Astrocyte of the spinal cord (primary cell): Measurements from ENCODE around the gene ABCB9.
"Not testable (repeated sequence)": the region's sequence is repeated elsewhere in the genome, so short reads cannot be mapped to it uniquely, and the experiment has no call there.

Source experiments
- DNase-seq: peaks from one replicate; pipeline ENCODE4 v3.0.0; 2011; ENCODE audit warnings: low read depth, low spot score
- H3K4me3 ChIP-seq: 2 replicates; pipeline ENCODE4 v1.5.1; 2011; ENCODE audit warnings: low read depth, mild to moderate bottlenecking, low read length, moderate library complexity
- in situ Hi-C: cut with HindIII; loops from 2 replicates; pipeline ENCODE4 v1.10.0; 2017; ENCODE audit warnings: low sequenced_read_pairs
- TF ChIP-seq, protein P1 (sequence below): IDR thresholded peaks from 2 replicates; pipeline ENCODE4 v1.5.1; 2012; ENCODE audit warnings: low read depth, mild to moderate bottlenecking, low read length, inconsistent platforms

Gene ABCB9

DNA sequence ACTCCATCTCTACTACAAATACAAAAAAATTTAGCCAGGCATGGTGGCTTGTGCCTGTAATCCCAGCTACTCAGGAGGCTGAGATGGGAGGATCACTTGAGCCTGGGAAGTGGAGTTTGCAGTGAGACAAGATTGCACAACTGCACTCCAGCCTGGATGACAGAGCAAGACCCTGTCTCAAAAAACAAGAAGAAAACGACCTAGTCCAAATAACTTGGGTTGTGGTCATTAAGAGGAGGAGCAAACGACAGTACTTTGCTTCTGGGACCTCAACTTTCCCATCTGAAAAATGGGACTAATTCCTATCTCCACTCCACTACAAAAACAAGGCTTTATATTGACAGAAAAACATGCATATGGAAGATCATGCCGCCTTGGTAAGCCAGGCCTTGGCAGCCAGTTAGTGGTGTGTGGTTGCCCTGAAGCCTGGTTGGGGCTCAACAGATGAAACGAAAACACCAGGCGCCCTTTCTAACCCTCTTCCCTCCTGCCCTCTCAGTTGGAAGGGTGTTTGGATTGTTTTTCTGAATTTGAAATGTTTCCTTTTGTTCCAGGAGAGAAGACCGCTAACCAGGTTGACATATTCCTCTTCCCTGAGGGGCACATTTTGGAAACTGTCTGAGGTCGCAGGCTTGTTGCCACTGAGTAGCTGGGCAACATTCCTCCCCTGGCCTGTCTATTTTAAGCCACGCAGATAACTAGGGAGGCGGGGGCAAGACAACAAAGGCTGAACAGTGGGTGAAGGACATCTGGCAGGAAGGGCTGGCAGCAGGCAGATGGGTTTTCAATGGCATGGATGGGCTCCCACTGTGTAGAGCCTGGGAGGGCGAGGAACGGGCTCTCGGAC, 56.6 kb downstream of the ABCB9 start:
- H3K4me3 ChIP-seq: no peak overlapping the region
- in situ Hi-C loops: no loop called here
- DNase-seq: no peak
- TF ChIP-seq, protein P1, sequence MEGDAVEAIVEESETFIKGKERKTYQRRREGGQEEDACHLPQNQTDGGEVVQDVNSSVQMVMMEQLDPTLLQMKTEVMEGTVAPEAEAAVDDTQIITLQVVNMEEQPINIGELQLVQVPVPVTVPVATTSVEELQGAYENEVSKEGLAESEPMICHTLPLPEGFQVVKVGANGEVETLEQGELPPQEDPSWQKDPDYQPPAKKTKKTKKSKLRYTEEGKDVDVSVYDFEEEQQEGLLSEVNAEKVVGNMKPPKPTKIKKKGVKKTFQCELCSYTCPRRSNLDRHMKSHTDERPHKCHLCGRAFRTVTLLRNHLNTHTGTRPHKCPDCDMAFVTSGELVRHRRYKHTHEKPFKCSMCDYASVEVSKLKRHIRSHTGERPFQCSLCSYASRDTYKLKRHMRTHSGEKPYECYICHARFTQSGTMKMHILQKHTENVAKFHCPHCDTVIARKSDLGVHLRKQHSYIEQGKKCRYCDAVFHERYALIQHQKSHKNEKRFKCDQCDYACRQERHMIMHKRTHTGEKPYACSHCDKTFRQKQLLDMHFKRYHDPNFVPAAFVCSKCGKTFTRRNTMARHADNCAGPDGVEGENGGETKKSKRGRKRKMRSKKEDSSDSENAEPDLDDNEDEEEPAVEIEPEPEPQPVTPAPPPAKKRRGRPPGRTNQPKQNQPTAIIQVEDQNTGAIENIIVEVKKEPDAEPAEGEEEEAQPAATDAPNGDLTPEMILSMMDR: no peak

GRCh38 chr12:122908915-122909314, 57.3 kb downstream of the ABCB9 start:
- in situ Hi-C loops: no loop called here
- TF ChIP-seq, protein P1: no peak
- no peak overlapping the region for H3K4me3 ChIP-seq

DNA sequence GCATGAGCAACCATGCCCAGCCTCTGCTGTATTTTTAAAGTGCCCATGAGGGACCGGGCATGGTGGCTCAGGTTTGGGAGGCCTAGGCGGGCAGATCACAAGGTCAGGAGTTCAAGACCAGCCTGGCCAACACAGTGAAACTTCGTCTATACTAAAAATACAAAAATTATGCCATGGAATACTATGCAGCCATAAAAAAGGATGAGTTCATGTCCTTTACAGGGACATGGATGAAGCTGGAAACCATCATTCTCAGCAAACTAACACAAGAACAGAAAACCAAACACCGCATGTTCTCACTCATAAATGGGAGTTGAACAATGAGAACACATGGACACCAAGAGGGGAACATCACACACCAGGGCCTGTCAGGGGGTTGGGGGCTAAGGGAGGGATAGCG, 61.0 kb downstream of the ABCB9 start:
- DNase-seq, in situ Hi-C loops, H3K4me3 ChIP-seq: not testable (repeated sequence)

More at GRCh38 chr12:122908915-122909314, 57.3 kb downstream of the ABCB9 start:
- no peak for DNase-seq

DNA sequence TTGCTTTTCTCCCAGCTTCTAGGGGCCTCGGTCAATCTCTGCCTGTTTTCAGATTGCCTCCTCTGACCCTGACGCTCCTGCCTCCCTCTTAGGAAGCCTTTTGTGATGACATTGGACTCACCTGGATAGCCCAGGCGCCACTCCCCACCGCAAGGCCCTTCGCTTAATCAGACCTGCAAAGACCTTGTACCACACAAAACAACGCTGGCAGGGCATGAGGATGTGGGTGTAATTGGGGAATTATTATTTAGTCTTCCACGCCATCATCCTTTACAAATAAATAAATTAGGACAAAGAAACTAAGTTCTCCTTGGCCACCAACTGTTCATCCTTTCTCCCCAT, 62.6 kb downstream of the ABCB9 start:
- TF ChIP-seq, protein P1: no peak
- no peak for DNase-seq
- in situ Hi-C loops: no loop called here
- H3K4me3 ChIP-seq: no peak overlapping the region

DNA sequence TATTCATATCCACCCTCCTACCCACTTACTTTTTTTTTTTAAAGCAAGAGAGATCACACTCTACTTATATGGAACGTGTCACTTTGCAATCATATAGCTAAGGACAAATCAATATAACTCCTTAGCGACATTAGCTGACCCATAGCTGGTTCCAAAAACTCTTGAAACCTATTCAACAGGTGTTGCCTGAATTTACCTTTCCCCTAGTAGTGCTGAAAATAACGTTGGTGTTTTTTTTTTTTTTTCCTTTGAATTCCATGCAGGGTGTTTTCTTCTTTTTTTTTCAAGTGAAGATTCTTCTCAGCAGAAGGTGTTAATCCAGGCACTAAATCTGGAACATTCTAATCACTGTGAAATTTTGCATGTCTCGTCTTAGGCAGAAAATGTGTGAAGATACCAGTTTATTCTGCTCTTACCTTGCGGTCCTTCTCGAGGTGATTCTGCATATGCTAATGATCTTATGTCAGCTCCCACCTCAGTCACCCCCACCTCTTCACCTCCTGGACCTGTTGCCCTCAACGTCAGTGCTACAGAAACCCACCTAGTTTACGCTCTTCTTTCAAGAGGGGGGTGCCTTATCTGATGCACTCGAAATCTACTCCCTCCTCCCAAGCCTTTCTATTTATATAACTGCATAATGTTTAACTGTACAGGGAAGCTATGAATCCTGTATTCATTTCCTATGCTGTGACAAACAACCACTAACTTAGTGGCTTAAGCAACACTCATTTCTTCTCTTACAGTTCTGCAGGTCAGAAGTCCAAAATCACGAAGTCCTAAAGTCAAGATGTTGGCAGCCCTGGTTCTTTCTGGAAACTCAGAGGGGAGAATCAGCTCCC, 63.2 kb downstream of the ABCB9 start:
- H3K4me3 ChIP-seq: no peak overlapping the region
- no peak for DNase-seq
- in situ Hi-C loops: no loop called here
- TF ChIP-seq, protein P1: no peak

GRCh38 chr12:122899887-122900286, 66.4 kb downstream of the ABCB9 start:
- no peak overlapping the region for H3K4me3 ChIP-seq
- in situ Hi-C loops: no loop called here
- DNase-seq: no peak
- TF ChIP-seq, protein P1: no peak

DNA sequence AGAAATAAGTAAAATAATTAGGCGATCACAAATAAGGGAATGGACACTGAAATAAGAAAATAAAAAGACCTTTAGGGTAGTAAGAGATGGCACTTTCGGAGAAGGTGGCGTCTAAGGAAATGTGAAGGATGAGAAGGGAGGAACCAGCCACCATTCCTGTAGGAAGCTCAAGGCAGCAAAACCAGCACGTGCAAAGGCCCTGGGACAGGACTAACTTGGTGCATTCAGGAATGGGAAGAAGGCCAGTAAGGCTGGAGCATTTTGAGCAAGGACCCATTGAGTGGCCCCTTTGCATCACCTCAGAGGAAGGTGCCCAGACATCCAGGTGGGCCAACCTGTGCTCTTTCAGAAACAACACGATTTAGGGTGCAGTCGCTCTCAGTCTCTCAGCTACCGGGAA, 69.6 kb downstream of the ABCB9 start:
- TF ChIP-seq, protein P1: no peak
- in situ Hi-C loops: no loop called here
- no peak overlapping the region for H3K4me3 ChIP-seq
- DNase-seq: no peak
